GM12878 (cell line): Measurements from ENCODE around the gene TNRC6B. TPM values are rescaled to one million over a fixed set of nuclear protein-coding genes. Genes with fewer than 3 reads are reported as not detected.

ENCODE experiments used
- ATAC-seq: fragments of 200-7000 bp; cut with Tn5 transposase; 3 replicates; pipeline ENCODE4 v1.9.1; 2020; ENCODE audit warnings: mild to moderate bottlenecking, moderate library complexity
- BruUV-seq: library from RNA; stranded (reverse); fragments of 400-500 nt; replicated peaks from 2 replicates; lab custom pipeline; 2021; lab: Mats Ljungman, UMichigan
- CTCF ChIA-PET: fragments of 300-600 bp; sonication (Branson Sonifier 250); formaldehyde crosslinking; extraction: SDS; loops from one replicate; lab custom pipeline; 2021; ENCODE audit warnings: inconsistent platforms; lab: Yijun Ruan, JAX
- POLR2A ChIA-PET: fragments of 350-600 bp; formaldehyde crosslinking; extraction: SDS; loops from one replicate; lab custom pipeline; 2021; ENCODE audit warnings: inconsistent platforms; lab: Charles Lee
- RAD21 ChIA-PET: fragments of 300-600 bp; sonication (Branson Sonifier 250); formaldehyde crosslinking; loops from one replicate; lab custom pipeline; 2023; ENCODE audit warnings: antibody characterized with exemption; ENCODE audit not compliant: unreplicated experiment; lab: Charles Lee
- SMC1A ChIA-PET: fragments of 300-600 bp; sonication (Branson Sonifier 250); formaldehyde crosslinking; loops from one replicate; lab custom pipeline; 2023; ENCODE audit not compliant: unreplicated experiment, uncharacterized antibody; lab: Charles Lee
- DNase-seq: peaks from one replicate; pipeline ENCODE4 v3.0.0-alpha.2; 2011; ENCODE audit warnings: low read depth, low spot score
- FAIRE-seq: peaks from 3 replicates; lab custom pipeline; 2011; peaks lifted over from hg19 to GRCh38; lab: Jason Lieb, UNC
- H2AFZ ChIP-seq: 2 replicates; pipeline ENCODE4 v1.6.0; 2011; ENCODE audit warnings: low read depth, low read length, control low read depth; ENCODE audit not compliant: control insufficient read depth
- H3K27ac ChIP-seq: 2 replicates; pipeline ENCODE4 v1.5.1; 2011; ENCODE audit warnings: control low read depth; ENCODE audit not compliant: control insufficient read depth, insufficient read depth
- H3K27me3 ChIP-seq, 2 experiments: replicated peaks in 1 of 2; 2 replicates each; pipeline versions ENCODE4 v1.6.0 to v1.6.1; 2011; ENCODE audit warnings: low read length in 1 of 2; ENCODE audit not compliant: control insufficient read depth in 2 of 2, insufficient read depth in 2 of 2
- H3K36me3 ChIP-seq, 2 experiments: 2 replicates each; pipeline ENCODE4 v1.5.1; 2011; ENCODE audit warnings: low read length in 1 of 2; ENCODE audit not compliant: control insufficient read depth in 2 of 2, insufficient read depth in 2 of 2
- H3K4me1 ChIP-seq: 2 replicates; pipeline ENCODE4 v1.6.1; 2011; ENCODE audit warnings: mild to moderate bottlenecking, low read length, moderate library complexity, mixed read lengths; ENCODE audit not compliant: control insufficient read depth, insufficient read depth
- H3K4me2 ChIP-seq: 2 replicates; pipeline ENCODE4 v1.6.0; 2011; ENCODE audit warnings: control low read depth; ENCODE audit not compliant: control insufficient read depth, insufficient read depth
- H3K4me3 ChIP-seq: fragments of 200-600 bp; sonication (generic); 2 replicates; pipeline ENCODE4 v1.5.1; 2016
- H3K79me2 ChIP-seq: 2 replicates; pipeline ENCODE4 v1.6.0; 2011; ENCODE audit warnings: low read length; ENCODE audit not compliant: control insufficient read depth, insufficient read depth
- H3K9ac ChIP-seq: 2 replicates; pipeline ENCODE4 v1.8.0; 2011; ENCODE audit warnings: low read length, control low read depth, mixed read lengths; ENCODE audit not compliant: control insufficient read depth, insufficient read depth
- H3K9me3 ChIP-seq: replicated peaks from 3 replicates; pipeline ENCODE4 v1.5.1; 2011; ENCODE audit warnings: mild to moderate bottlenecking, low read length; ENCODE audit not compliant: control insufficient read depth, insufficient read depth
- H4K20me1 ChIP-seq: 2 replicates; pipeline ENCODE4 v1.6.0; 2011; ENCODE audit not compliant: control insufficient read depth, insufficient read depth
- BHLHE40 ChIP-seq, 2 experiments: fragments of 450-650 bp in 1 of 2; IDR thresholded peaks; 2 replicates each; pipeline ENCODE4 v1.6.1; 2011 to 2017; ENCODE audit warnings: low read depth in 2 of 2, borderline replicate concordance in 1 of 2, improper control_type of control experiment in 1 of 2, low read length in 1 of 2, mild to moderate bottlenecking in 1 of 2
- BMI1 ChIP-seq: fragments of 450-650 bp; IDR thresholded peaks from 2 replicates; pipeline ENCODE4 v1.6.1; 2016; ENCODE audit warnings: mild to moderate bottlenecking, moderate library complexity, borderline replicate concordance
- BRCA1 ChIP-seq: IDR thresholded peaks from 2 replicates; pipeline ENCODE4 v1.6.1; 2011; ENCODE audit warnings: low read depth, low read length, improper control_type of control experiment
- CEBPB ChIP-seq, 2 experiments: fragments of 150-350 bp in 1 of 2; IDR thresholded peaks; 2 replicates each; pipeline ENCODE4 v1.6.1; 2012 to 2014; ENCODE audit warnings: low read depth in 2 of 2, low read length in 2 of 2, borderline replicate concordance in 1 of 2, inconsistent platforms in 1 of 2
- CHD4 ChIP-seq: fragments of 200-600 bp; sonication (generic); IDR thresholded peaks from 2 replicates; pipeline ENCODE4 v1.6.1; 2016; ENCODE audit warnings: mild to moderate bottlenecking
- DPF2 ChIP-seq: fragments of 450-650 bp; IDR thresholded peaks from 2 replicates; pipeline ENCODE4 v1.6.1; 2017; ENCODE audit warnings: mild to moderate bottlenecking
- EP300 ChIP-seq, 2 experiments: fragments of 150-350 bp in 1 of 2; IDR thresholded peaks; 2 replicates each; pipeline ENCODE4 v1.6.1; 2011 to 2012; ENCODE audit warnings: low read depth in 2 of 2, low read length in 2 of 2, borderline replicate concordance in 1 of 2, improper control_type of control experiment in 1 of 2, inconsistent platforms in 1 of 2; ENCODE audit not compliant: control insufficient read depth in 1 of 2
- EZH2 ChIP-seq: IDR thresholded peaks from 2 replicates; pipeline ENCODE4 v1.6.1; 2012; ENCODE audit warnings: low read depth, mild to moderate bottlenecking, control low read depth, inconsistent platforms, low read length, borderline replicate concordance; ENCODE audit not compliant: control insufficient read depth
- FOXK2 ChIP-seq: fragments of 450-650 bp; IDR thresholded peaks from 2 replicates; pipeline ENCODE4 v1.6.1; 2017; ENCODE audit warnings: mild to moderate bottlenecking, moderate library complexity
- GATAD2B ChIP-seq: fragments of 450-650 bp; conservative IDR thresholded peaks from 2 replicates; pipeline ENCODE4 v1.6.1; 2017; ENCODE audit warnings: low read depth, mild to moderate bottlenecking, moderate library complexity
- HDAC2 ChIP-seq: fragments of 200-600 bp; sonication (generic); IDR thresholded peaks from 2 replicates; pipeline ENCODE4 v1.6.1; 2017
- KLF5 ChIP-seq: fragments of 450-650 bp; IDR thresholded peaks from 2 replicates; pipeline ENCODE4 v1.6.1; 2014; ENCODE audit warnings: mild to moderate bottlenecking; ENCODE audit not compliant: partially characterized antibody
- NBN ChIP-seq: fragments of 450-650 bp; IDR thresholded peaks from 2 replicates; pipeline ENCODE4 v1.6.1; 2016
- NFIC ChIP-seq: IDR thresholded peaks from 2 replicates; pipeline ENCODE4 v1.6.1; 2012; ENCODE audit warnings: low read depth, mild to moderate bottlenecking, inconsistent platforms, low read length, moderate library complexity
- NR2C2 ChIP-seq: IDR thresholded peaks from 2 replicates; pipeline ENCODE4 v1.6.1; 2011; ENCODE audit warnings: borderline replicate concordance, low read depth; ENCODE audit not compliant: control insufficient read depth, insufficient read length
- PAX5 ChIP-seq: IDR thresholded peaks from 2 replicates; pipeline ENCODE4 v1.6.1; 2011; ENCODE audit warnings: low read depth, low read length, borderline replicate concordance
- SMAD5 ChIP-seq: IDR thresholded peaks from 2 replicates; pipeline ENCODE4 v1.6.1; 2016; ENCODE audit warnings: antibody characterized with exemption, low read depth
- SPI1 ChIP-seq: IDR thresholded peaks from 2 replicates; pipeline ENCODE4 v1.6.1; 2011; ENCODE audit warnings: low read depth, mild to moderate bottlenecking, low read length, moderate library complexity, borderline replicate concordance; ENCODE audit not compliant: insufficient read depth
- SREBF2 ChIP-seq: IDR thresholded peaks from 2 replicates; pipeline ENCODE4 v1.6.1; 2012; ENCODE audit warnings: mild to moderate bottlenecking, low read length
- WGBS: methylation state at CpG from one replicate; pipeline ENCODE4 v1.1.6; 2016; ENCODE audit warnings: low lambda C conversion rate; ENCODE audit not compliant: insufficient replicate concordance, insufficient coverage; ENCODE audit errors: missing lambda C conversion rate; 5-methylcytosine and 5-hydroxymethylcytosine counted together
- in situ Hi-C: fragments of 300-500 bp; cut with MboI; formaldehyde crosslinking; loops from 9 replicates; pipeline ENCODE4 v1.14.3; 2018; ENCODE audit warnings: mixed read lengths
- intact Hi-C: fragments of 100-400 bp; cut with micrococcal nuclease; formaldehyde crosslinking; loops from one replicate; pipeline ENCODE4 v1.14.2; 2022; ENCODE audit not compliant: unreplicated experiment
- polyA plus RNA-seq, 11 experiments: library from polyadenylated mRNA; depleted of rRNA in 4 of 11; unstranded in 6 of 11; stranded (reverse) in 5 of 11; fragments of >200 nt; fragmentation: Nextera tagmentation in 4 of 11; fragmentation: Illumina TruSeq in 1 of 11; extraction: Ambion mirVana in 4 of 11; extraction: Trizol in 1 of 11; gene quantifications; 1 replicate in 1 of 11; 2 replicates in 10 of 11; pipeline versions ENCODE4 v1.2.1 to v1.2.3, GENCODE V29; 2011 to 2016; ENCODE audit warnings: inconsistent platforms in 2 of 11, missing spikeins in 2 of 11, low read depth in 1 of 11
- total RNA-seq, 4 experiments: library from RNA; depleted of rRNA in 3 of 4; stranded (reverse); fragments of >200 nt in 3 of 4; fragmentation: Illumina TruSeq in 1 of 4; extraction: Trizol in 1 of 4; gene quantifications; 2 replicates each; pipeline versions ENCODE4 v1.2.1 to v1.2.3, GENCODE V29; 2013 to 2021
- TF ChIP-seq, protein P1 (sequence below): fragments of 450-650 bp; IDR thresholded peaks from 2 replicates; pipeline ENCODE4 v1.6.1; 2017; ENCODE audit warnings: borderline replicate concordance
- TF ChIP-seq, protein P2 (sequence below): IDR thresholded peaks from 2 replicates; pipeline ENCODE4 v1.6.1; 2011; ENCODE audit warnings: borderline replicate concordance, low read depth, mild to moderate bottlenecking, moderate library complexity, mixed read lengths, low read length; ENCODE audit not compliant: insufficient read depth; ENCODE audit errors: extremely low read length

TNRC6B gene
- total and polyA plus RNA-seq, 10 of the 15 experiments (the other 5 are each of a cell fraction or from before 2014, with no cell fraction given), result 3.6 to 32.8 (median 16.4) TPM

DNA sequence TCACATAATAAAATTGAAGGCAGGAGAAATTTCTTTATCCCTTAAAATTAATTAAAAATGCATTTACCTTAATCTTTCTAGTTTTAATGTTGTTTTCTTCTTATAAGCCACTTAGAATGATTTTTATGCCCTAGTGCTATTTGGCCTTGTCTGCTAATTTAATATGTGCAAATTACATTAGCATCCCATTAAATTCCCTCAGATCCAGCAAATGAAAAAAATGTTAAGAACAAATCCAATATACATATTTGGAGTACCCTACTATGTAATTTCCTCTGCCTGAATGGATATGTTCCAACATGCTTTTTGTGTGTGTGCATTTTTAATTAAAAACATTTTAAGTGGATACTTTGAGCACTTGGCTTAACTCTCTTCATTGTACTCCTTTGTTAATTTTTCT is 56.9 kb downstream of the TNRC6B start (continued):
- TF ChIP-seq, protein P1, sequence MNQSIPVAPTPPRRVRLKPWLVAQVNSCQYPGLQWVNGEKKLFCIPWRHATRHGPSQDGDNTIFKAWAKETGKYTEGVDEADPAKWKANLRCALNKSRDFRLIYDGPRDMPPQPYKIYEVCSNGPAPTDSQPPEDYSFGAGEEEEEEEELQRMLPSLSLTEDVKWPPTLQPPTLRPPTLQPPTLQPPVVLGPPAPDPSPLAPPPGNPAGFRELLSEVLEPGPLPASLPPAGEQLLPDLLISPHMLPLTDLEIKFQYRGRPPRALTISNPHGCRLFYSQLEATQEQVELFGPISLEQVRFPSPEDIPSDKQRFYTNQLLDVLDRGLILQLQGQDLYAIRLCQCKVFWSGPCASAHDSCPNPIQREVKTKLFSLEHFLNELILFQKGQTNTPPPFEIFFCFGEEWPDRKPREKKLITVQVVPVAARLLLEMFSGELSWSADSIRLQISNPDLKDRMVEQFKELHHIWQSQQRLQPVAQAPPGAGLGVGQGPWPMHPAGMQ, result no peak
- TF ChIP-seq FOXK2, result no peak
- TF ChIP-seq DPF2, result no peak
- TF ChIP-seq CHD4, result no peak
- TF ChIP-seq BHLHE40 (IDR thresholded peaks at IDR 0.05; ENCODE audit: borderline replicate concordance in 1 of 2, low read depth in 2 of 2, low read length in 1 of 2), result no peak
- TF ChIP-seq SPI1, result no peak
- TF ChIP-seq HDAC2, result no peak
- no peak for TF ChIP-seq CEBPB (IDR thresholded peaks at IDR 0.05; ENCODE audit: borderline replicate concordance in 1 of 2, low read depth in 2 of 2, low read length in 2 of 2)
- TF ChIP-seq NFIC, result no peak
- no peak for TF ChIP-seq EZH2
- no peak for TF ChIP-seq BRCA1
- no peak for TF ChIP-seq NR2C2

DNA sequence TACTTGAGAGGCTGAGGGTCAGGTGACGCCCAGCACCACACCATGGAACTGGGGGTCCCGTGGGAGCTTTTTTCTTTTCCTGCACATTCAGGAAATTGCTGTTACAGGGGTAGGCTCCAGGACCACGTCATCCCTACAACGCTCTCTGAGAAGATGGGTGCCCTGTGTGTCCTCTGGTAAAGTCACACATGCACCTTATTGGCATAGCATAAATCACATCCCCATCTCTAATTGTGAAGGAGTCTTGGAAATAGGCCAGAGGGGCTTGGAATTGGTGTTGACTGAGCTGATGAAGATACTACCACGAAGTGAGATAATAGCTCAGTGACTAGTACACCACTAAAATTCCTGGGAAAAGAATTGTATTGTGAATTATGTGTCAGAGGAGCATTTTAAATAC is 57.6 kb downstream of the TNRC6B start:
- Histone ChIP-seq H2AFZ (no peak overlapping the region), H3K4me3 (no peak overlapping the region), H3K9me3 (no peaks in the 10 kb centered on the region), H3K9ac (no peak overlapping the region), H3K4me2 (no peak overlapping the region), H3K4me1 (peaks cover 25% of the 10 kb centered on the region), H3K27me3 (no peaks in the 10 kb centered on the region), H4K20me1 (peaks cover 8% of the 10 kb centered on the region; the same call in 1 of the 2 replicates), H3K27ac (no peak overlapping the region), H3K79me2 (peaks cover 19% of the 10 kb centered on the region), H3K36me3 (peaks cover 0 to 6% of the 10 kb centered on the region in 2 experiments; a peak in 2 of 4 replicates)
- no TSS peak for BruUV-seq
- WGBS, result 92% methylated on average over 5 of the region's 5 CpGs
- CTCF ChIA-PET, result interaction anchor here (1.0 kb wide), 1 partner anchor 113 kb away, joined by 3 read pairs; no protein-coding TSS in a partner anchor
- in situ Hi-C loops, result no loop called here
- FAIRE-seq (no peak), ATAC-seq (no peak), DNase-seq (no peak)
- SMC1A ChIA-PET, result no interaction called here
- intact Hi-C loops, result no loop called here
- RAD21 ChIA-PET, result interaction anchor here (0.8 kb wide), 1 partner anchor 57 kb away, joined by 3 read pairs; the partner anchor contains the start of gene TNRC6B
- POLR2A ChIA-PET, result no interaction called here
- no peak for TF ChIP-seq BMI1
- TF ChIP-seq NBN, result no peak
- no peak for TF ChIP-seq SMAD5
- TF ChIP-seq KLF5, result no peak
- no peak for TF ChIP-seq PAX5
- TF ChIP-seq, protein P2, sequence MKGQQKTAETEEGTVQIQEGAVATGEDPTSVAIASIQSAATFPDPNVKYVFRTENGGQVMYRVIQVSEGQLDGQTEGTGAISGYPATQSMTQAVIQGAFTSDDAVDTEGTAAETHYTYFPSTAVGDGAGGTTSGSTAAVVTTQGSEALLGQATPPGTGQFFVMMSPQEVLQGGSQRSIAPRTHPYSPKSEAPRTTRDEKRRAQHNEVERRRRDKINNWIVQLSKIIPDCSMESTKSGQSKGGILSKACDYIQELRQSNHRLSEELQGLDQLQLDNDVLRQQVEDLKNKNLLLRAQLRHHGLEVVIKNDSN, result no peak
- no peak for TF ChIP-seq EP300 (IDR thresholded peaks at IDR 0.05; ENCODE audit: borderline replicate concordance in 1 of 2, control insufficient read depth in 1 of 2, low read depth in 2 of 2, low read length in 2 of 2)
- TF ChIP-seq GATAD2B, result no peak
- TF ChIP-seq SREBF2, result no peak
